Measurements from ENCODE around the gene KCNAB2.
"Not testable (repeated sequence)": the region's sequence is repeated elsewhere in the genome, so short reads cannot be mapped to it uniquely, and the experiment has no call there.

Gene KCNAB2

GRCh38 chr1:6054596-6054995 is 8.9 kb downstream of the KCNAB2 start:
- no peak for DNase-seq (ENCODE audit: low read depth)

- no peak for DNase-seq (ENCODE audit: low read depth)
Measured at GRCh38 chr1:6056572-6056948, 10.9 kb downstream of the KCNAB2 start.

GRCh38 chr1:6057170-6057845 is 11.6 kb downstream of the KCNAB2 start:
- DNase-seq (ENCODE audit: low read depth) = no peak

- no peak for DNase-seq (ENCODE audit: low read depth)
Measured at GRCh38 chr1:6059866-6060265, 14.2 kb downstream of the KCNAB2 start.

- no peak for DNase-seq (ENCODE audit: low read depth)
Measured at GRCh38 chr1:6062670-6063069, 17.0 kb downstream of the KCNAB2 start.

GRCh38 chr1:6063532-6064053 is 17.9 kb downstream of the KCNAB2 start:
- DNase-seq (ENCODE audit: low read depth) = not testable (repeated sequence)

GRCh38 chr1:6065093-6065858 is 19.6 kb downstream of the KCNAB2 start:
- no peak for DNase-seq (ENCODE audit: low read depth)

GRCh38 chr1:6066680-6067079 is 21.0 kb downstream of the KCNAB2 start:
- DNase-seq (ENCODE audit: low read depth) = no peak

GRCh38 chr1:6068073-6068472 is 22.4 kb downstream of the KCNAB2 start:
- no peak for DNase-seq (ENCODE audit: low read depth)

- DNase-seq (ENCODE audit: low read depth) = no peak
Measured at GRCh38 chr1:6068932-6069331, 23.2 kb downstream of the KCNAB2 start.

GRCh38 chr1:6069573-6069972 is 23.9 kb downstream of the KCNAB2 start:
- DNase-seq (ENCODE audit: low read depth) = no peak

GRCh38 chr1:6070450-6070974 is 24.8 kb downstream of the KCNAB2 start:
- no peak for DNase-seq (ENCODE audit: low read depth)

GRCh38 chr1:6071219-6071618 is 25.5 kb downstream of the KCNAB2 start:
- DNase-seq (ENCODE audit: low read depth) = no peak

- no peak for DNase-seq (ENCODE audit: low read depth)
Measured at GRCh38 chr1:6072774-6073479, 27.2 kb downstream of the KCNAB2 start.

- DNase-seq (ENCODE audit: low read depth) = no peak
Measured at GRCh38 chr1:6073480-6074053, 27.9 kb downstream of the KCNAB2 start.

- DNase-seq (ENCODE audit: low read depth) = no peak
Measured at GRCh38 chr1:6074192-6074901, 28.7 kb downstream of the KCNAB2 start.

- no peak for DNase-seq (ENCODE audit: low read depth)
Measured at GRCh38 chr1:6075748-6076147, 30.1 kb downstream of the KCNAB2 start.

GRCh38 chr1:6077061-6077460 is 31.4 kb downstream of the KCNAB2 start:
- DNase-seq (ENCODE audit: low read depth) = not testable (repeated sequence)

GRCh38 chr1:6077506-6077905 is 31.8 kb downstream of the KCNAB2 start:
- DNase-seq (ENCODE audit: low read depth) = no peak

GRCh38 chr1:6077919-6078318 is 32.2 kb downstream of the KCNAB2 start:
- DNase-seq (ENCODE audit: low read depth) = no peak

- DNase-seq (ENCODE audit: low read depth) = no peak
Measured at GRCh38 chr1:6080469-6080868, 34.8 kb downstream of the KCNAB2 start.

- DNase-seq (ENCODE audit: low read depth) = no peak
Measured at GRCh38 chr1:6081901-6082300, 36.2 kb downstream of the KCNAB2 start.
